KOPT-K1 (cell line): Measurements from ENCODE around the gene MYO1D.

Experiments used
- H3K27ac ChIP-seq: fragments of 200-600 bp; sonication (generic); 2 replicates; pipeline ENCODE4 v1.5.1; 2016; ENCODE audit warnings: antibody characterized with exemption, mild to moderate bottlenecking, low read depth, low read length; ENCODE audit not compliant: poor library complexity, severe bottlenecking
- H3K36me3 ChIP-seq: fragments of 200-600 bp; sonication (generic); 2 replicates; pipeline ENCODE4 v1.5.1; 2017; ENCODE audit warnings: antibody characterized with exemption, mild to moderate bottlenecking, low read length, moderate library complexity; ENCODE audit not compliant: insufficient read depth
- H3K9me3 ChIP-seq: fragments of 200-600 bp; sonication (generic); 2 replicates; pipeline ENCODE4 v1.5.1; 2017; ENCODE audit warnings: antibody characterized with exemption, low read length, mild to moderate bottlenecking; ENCODE audit not compliant: insufficient read depth, poor library complexity, severe bottlenecking

The MYO1D gene

DNA sequence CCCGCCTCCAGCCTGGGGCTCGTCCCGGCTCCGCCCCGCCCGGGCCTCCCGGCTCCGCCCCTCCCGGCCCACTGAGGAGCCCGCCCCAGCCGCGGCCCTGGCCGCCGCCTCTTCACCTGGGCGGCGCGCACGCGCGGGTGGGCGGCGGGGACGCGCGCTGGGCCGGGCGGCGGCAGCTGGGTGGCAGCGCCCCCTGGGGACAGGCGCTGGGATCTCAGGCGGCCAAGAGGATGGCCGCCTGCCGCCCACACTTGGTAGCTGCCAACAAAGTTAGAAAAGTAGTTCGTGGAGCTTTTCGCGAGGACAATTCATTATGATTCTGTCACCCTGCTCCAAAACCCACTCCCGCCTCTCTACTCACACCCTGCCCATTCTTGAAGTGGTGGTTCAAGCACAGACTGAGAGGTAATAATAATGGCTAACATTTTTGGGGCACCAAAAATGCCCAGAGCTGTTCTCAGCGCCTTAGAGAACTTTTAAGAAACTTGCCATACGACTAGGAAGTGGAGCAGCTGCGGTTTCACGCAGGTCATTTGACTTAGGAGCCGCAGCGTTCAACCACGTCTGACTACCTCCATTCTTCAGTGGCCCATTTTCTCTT, 340 bp upstream of the MYO1D start:
- no peaks in the 10 kb centered on the region for H3K9me3 ChIP-seq
- H3K36me3 ChIP-seq = no peaks in the 10 kb centered on the region
- no peak overlapping the region for H3K27ac ChIP-seq

DNA sequence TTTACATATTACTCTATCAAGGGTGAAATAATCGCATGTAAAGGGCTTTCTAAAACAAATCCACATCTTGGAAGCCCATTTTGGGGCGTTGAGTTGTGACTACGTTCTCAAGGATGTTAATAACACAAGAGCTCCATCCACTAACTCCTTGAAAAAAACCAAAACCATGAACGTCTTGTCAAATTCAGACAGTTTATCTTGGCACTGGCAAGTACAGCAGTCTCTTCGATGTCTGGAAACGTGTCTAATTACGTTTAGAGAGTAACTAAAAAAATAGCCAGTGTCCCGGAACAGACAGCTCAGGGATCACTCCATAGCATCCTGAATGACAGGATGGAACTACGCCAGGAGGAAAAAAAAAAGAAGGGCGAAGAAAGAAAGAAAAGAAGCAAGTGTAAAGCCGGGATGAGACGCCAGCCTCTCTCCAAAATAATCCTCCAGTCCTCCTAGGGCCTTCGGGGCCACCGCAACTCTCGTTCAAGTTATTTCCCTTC, 954 bp downstream of the MYO1D start:
- Histone ChIP-seq H3K27ac (no peak overlapping the region), H3K36me3 (no peaks in the 10 kb centered on the region), H3K9me3 (no peaks in the 10 kb centered on the region)

DNA sequence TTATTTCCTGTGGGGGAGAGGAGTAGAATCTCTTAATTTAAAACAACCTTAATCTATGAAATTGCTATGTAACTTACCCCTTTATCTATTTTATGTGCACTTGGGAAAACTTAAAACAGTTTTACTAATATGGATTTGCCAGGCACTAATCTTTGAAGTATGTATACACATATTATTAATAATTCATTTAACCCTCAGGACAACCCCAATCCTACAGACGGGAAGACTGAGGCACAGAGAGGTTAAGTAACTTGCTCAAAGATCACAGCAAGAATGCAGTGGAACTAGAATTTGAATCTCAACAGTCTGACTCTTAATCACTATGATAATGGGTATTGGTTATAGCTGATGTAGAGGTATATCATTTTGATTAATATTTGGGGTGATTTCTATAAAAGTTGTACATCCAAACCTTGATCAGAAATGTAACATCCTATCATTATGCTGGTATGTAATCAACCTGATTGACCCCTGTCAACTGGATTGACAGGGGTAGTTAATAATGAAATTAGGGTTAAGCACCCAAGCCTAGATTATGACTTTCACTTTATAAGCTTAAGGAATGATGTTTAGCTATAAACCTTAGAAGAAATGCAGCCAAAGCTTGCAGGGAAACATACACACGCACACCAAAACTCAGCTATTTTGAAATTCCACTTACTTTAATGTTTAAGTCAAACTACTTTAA, 1.6 kb downstream of the MYO1D start:
- Histone ChIP-seq H3K9me3 (no peaks in the 10 kb centered on the region), H3K36me3 (no peaks in the 10 kb centered on the region), H3K27ac (no peak overlapping the region)

DNA sequence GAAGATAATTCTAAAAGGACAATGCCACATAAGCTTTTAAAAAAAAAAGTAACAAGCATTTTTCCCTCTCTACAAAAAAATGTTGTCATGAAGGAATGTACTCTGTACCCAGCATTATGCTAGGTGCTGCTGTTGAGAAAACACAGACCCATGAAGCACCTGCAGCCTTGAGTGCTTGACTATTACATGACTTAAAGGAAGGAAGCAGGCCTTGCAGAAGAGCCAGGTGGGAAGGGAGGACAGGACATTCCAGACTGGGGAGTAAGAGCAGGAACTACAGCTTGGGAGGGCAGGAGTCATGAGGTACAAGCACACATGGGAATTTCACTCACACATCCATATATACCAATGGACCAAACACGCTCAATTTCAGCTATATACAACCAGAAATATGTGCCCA, 3.8 kb downstream of the MYO1D start:
- Histone ChIP-seq H3K27ac (no peak overlapping the region), H3K9me3 (no peaks in the 10 kb centered on the region)

DNA sequence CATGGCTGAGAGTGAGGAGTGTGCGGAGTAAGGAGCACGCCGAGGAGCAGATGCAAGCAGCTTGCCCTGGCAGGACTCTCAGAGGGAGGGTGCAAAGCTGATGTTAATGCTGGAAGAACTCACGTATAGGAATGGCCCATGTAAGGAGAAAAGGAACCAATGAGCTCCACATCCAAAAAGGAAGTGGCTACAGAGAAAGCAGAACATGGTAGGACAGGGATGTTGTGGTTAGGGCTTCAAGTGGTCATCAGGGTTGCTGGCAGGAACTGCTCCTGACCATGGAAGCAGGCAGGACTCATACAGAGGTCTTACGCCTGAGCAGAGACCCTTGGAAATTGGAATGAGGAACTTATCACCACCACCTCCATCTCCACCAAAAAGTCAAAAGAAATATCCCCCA, 5.2 kb downstream of the MYO1D start:
- no peaks in the 10 kb centered on the region for H3K36me3 ChIP-seq
- no peaks in the 10 kb centered on the region for H3K9me3 ChIP-seq
- H3K27ac ChIP-seq = no peak overlapping the region

More for the DNA sequence above, 3.8 kb downstream of the MYO1D start:
- H3K36me3 ChIP-seq = no peaks in the 10 kb centered on the region

DNA sequence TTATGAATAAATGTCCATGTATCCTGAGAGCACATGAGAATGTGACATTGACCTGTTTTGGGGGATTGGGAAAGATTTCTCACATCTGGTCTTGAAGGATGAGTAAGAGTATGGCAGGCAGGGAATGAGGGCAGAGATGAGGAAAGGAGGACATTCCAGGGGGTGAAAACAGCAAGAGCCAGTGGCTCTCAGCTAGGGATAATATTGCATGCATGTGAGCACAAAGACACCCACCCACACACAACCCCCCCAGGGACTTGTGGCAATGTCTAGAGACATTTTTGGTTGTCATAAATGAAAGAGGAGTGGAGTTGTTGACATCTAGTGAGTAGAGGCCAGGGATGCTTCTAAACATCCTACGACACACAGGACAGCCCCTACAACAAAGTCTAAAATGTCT, 6.0 kb downstream of the MYO1D start:
- H3K27ac ChIP-seq = no peak overlapping the region
- no peaks in the 10 kb centered on the region for H3K36me3 ChIP-seq
- no peaks in the 10 kb centered on the region for H3K9me3 ChIP-seq

DNA sequence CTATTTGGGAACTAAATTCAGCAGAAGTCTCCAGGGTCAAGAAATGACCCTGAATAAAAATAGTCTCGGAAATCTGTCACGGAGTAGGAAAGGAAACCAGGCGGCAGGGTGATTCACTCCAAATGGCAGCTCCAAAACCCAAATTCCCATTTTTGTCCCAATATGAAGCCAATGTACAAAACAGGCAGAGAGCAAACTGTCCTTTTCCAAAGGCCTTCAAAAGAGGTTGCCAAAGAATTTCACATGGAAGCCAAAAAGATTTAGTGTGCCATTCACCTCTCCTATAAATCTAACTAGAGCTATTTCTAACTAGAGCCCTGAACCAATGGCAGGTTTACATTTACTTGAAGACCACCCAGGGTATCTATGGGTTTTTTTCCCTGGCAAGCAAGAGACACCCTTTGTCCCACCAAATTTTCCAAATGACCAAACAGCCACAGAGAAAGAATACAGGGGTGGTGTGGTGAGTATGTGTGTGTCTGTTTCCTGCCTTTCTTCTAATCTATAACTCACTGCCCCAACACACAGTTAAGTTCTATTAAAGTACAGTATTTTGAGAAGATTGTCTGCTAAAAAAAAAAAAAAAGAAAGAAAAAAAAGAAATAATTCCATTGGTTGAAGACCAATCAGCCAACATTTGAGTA, 6.8 kb downstream of the MYO1D start:
- no peaks in the 10 kb centered on the region for H3K36me3 ChIP-seq
- H3K9me3 ChIP-seq = no peaks in the 10 kb centered on the region
- no peak overlapping the region for H3K27ac ChIP-seq

DNA sequence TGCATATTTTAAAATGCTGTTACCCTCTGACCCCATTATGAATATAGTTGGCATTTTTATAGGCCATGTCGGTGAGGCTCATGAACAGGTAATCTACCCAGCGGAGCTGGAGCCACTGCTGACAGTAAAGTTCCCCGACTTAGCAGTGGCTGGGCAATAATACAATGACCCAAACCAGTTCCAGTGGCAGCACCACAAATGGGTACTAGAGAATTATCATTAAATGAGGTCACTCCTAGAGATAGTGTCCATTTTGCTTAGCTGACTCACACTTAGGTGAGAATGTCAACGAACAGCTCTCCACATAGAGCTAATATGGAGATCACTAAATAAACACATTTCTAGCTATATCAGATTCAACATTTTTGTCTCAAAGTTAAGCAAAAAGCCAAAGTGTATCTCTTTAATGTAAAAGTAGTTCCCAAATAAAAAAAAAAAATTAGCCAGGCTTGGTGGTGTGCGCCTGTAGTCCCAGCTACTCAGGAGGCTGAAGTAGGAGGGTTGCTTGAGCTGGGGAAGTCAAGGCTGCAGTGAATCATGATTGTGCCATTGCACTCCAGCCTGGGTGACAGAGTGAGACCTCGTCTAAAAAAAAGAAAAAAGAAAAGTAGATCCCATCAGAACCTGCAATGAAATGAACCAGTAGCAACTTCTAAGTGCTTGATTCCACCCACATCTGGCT, 7.4 kb downstream of the MYO1D start:
- Histone ChIP-seq H3K36me3 (no peaks in the 10 kb centered on the region), H3K27ac (no peak overlapping the region), H3K9me3 (no peaks in the 10 kb centered on the region)

DNA sequence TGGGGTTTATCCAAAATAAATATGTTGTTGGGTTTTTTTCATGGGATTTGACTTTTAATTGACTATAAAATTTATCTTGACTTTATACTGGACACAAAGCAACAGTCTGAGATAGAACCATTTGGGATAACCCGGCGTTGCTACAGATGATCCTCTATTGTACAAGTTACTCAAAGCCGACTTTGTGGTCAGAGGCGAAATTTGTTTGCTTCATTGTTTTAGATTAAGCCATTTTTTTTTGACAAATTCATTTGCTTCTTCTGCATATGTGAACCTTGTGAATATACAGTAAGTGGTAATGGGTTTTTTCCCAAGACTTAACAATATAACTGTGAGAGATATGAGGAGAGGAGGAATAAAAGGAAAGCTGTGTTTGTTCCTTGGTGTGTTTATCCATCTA, 11.8 kb downstream of the MYO1D start:
- Histone ChIP-seq H3K27ac (no peak overlapping the region), H3K9me3 (no peaks in the 10 kb centered on the region), H3K36me3 (no peaks in the 10 kb centered on the region)

DNA sequence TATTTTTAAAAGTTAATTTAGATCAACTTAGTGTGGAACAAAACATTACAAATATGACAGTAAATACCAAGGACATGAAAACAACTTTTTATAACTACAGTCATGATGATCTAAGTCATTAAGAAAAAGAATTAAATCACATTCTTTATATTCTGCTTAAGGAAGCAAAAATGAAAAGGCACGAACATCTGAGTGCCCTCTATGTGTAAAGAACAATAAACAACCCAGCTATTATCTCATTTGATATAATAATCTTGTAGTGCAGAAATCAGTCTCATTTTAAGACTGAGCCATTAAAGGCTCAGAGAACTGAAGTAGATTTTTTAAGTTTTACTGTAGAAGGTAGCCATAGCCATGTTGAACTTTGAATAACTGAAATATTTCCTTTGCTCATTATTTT, 13.4 kb downstream of the MYO1D start:
- Histone ChIP-seq H3K27ac (no peak overlapping the region), H3K36me3 (no peaks in the 10 kb centered on the region), H3K9me3 (no peaks in the 10 kb centered on the region)

DNA sequence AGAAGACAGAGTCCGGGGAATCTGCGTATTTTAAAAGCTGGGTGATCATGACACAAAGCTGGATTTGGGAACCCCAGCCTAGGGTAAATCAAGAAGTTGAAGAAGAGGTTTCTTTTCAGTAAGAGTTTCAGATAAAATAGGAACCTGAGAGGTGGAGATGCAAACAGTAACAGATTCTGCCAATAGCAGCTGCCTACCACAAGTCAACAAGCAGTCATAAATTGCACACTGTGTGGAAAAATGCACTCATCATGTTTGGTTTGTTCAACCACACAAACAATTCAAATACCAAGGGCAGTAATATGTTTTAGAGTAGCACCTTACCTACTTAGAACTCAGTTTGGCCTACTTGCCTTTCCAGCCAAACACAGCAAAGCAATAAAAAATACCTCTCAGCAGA, 14.0 kb downstream of the MYO1D start:
- Histone ChIP-seq H3K27ac (no peak overlapping the region), H3K9me3 (no peaks in the 10 kb centered on the region), H3K36me3 (no peaks in the 10 kb centered on the region)

DNA sequence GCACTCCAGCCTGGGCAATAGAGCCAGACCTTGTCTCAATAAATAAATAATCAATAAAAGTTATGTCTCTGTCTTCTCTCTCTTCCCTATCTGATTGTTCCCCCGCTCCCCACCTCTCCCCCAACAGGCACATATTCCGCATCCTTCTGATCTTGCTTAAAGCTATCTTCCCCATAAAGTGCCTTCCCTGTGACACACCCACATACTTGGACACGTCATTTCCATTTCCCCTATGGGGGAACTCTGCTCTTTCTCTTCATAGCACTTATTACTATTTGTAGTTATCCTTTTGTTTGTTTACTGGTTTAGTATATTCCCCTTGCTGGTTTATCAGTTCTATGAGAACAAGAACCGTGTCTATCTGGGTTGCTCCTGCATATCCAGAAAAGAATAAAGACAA, 14.9 kb downstream of the MYO1D start:
- Histone ChIP-seq H3K9me3 (no peaks in the 10 kb centered on the region), H3K27ac (no peak overlapping the region), H3K36me3 (no peaks in the 10 kb centered on the region)

DNA sequence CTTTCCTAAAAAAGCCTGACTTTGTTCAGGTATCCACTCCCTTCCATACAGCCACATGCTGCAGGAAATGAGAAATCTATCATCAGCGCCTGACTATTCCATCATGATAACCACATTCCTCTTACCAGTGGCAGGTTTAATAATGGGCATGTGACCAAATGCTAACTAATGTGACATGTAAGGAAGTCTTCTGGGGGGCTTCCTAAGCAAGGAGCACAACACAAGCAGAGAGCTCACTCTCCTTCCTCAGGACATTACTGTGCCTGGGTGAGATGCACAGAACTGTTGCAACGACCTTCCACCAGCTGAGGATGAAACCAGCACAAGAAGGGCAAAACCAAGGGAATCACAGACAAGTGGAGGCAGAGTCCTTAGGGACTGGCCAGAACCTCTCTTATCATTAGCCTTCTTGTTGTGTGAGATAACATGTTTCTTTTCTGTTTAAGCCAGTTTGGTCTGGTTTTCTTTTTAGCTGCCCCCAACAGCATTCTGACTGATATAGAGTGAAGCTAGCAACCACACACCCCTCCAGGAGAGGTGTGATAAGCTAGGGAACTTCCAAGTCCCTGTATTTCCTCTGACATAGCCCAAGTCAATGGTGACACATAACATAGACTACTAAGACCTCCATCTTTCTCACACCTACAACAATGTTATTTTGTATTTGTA, 16.9 kb downstream of the MYO1D start:
- no peaks in the 10 kb centered on the region for H3K9me3 ChIP-seq
- H3K27ac ChIP-seq = no peak overlapping the region
- no peaks in the 10 kb centered on the region for H3K36me3 ChIP-seq

DNA sequence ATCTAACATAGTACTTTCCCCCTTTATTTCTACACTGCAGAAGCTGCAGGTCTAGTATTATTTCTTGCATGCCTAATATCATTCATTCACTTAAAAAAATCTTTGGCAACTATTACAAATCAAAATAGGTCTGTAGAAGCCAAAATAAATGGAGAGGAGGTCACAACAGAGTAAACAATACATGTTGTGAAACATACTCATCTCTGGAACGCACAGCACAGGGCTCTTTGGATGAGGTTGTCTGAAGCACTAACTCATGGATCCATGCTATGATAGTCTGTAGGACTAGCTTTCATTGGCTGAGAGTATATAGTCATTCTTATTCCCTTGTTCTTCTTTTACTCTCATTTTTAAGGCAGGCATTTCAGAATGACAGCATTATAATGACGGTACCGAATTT, 21.3 kb downstream of the MYO1D start:
- Histone ChIP-seq H3K9me3 (no peaks in the 10 kb centered on the region), H3K36me3 (no peaks in the 10 kb centered on the region), H3K27ac (no peak overlapping the region)

DNA sequence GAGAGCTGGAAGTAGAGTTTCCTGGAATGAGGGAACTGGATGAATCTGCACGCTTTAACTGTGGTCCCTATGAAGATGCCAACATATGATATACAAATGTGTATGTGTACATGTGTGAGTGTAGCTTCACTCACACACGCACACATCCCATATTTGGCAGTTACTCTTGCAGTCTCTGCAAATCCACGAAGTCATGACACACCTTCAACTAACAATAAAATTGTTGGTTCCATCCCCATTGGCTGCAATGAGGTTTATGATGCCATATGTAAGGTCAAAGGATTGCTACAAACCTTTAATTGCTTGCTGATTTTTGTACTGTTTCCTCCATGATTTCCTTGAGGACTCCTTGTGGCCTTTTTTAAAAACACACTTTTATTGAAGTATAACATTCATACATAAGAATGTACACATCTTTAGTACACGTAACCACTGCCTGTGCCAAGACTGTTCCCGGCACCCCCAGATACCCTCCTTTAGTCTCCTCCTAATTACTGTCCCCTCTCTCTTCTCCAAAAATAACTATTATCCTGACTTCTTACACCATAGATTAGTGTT, 22.0 kb downstream of the MYO1D start:
- Histone ChIP-seq H3K9me3 (no peaks in the 10 kb centered on the region), H3K27ac (no peak overlapping the region)

More for the DNA sequence above, 22.0 kb downstream of the MYO1D start:
- H3K36me3 ChIP-seq = no peaks in the 10 kb centered on the region
